SK-N-SH (cell line): ENCODE results near the gene TGFB3.

Source experiments
- CHD2 ChIP-seq: fragments of 150-350 bp; IDR thresholded peaks from 2 replicates; pipeline ENCODE4 v1.6.1; 2018; ENCODE audit warnings: low read length; ENCODE audit not compliant: partially characterized antibody
- EZH2phosphoT487 ChIP-seq: fragments of 200-600 bp; sonication (generic); IDR thresholded peaks from 2 replicates; pipeline ENCODE4 v1.6.1; 2017; ENCODE audit warnings: low read depth, mixed run types, mild to moderate bottlenecking, antibody characterized with exemption, moderate library complexity, borderline replicate concordance
- FOXJ3 ChIP-seq: sonication (generic); formaldehyde crosslinking; IDR thresholded peaks from 2 replicates; pipeline ENCODE4 v1.5.1; 2020; ENCODE audit warnings: mild to moderate bottlenecking, missing genetic modification reagents
- MEF2A ChIP-seq: IDR thresholded peaks from 2 replicates; pipeline ENCODE4 v1.4.0; 2012; ENCODE audit warnings: low read depth, borderline replicate concordance
- NRF1 ChIP-seq: IDR thresholded peaks from 2 replicates; pipeline ENCODE4 v1.6.1; 2012; ENCODE audit warnings: low read depth, mild to moderate bottlenecking, low read length
- TCF12 ChIP-seq: IDR thresholded peaks from 2 replicates; pipeline ENCODE4 v1.4.0; 2012
- TEAD4 ChIP-seq: IDR thresholded peaks from 2 replicates; pipeline ENCODE4 v1.4.0; 2012; ENCODE audit warnings: mild to moderate bottlenecking, borderline replicate concordance; ENCODE audit not compliant: insufficient read depth
- TF ChIP-seq, protein P1 (sequence below): fragments of 200-600 bp; sonication (generic); IDR thresholded peaks from 2 replicates; pipeline ENCODE4 v1.6.1; 2017; ENCODE audit warnings: antibody characterized with exemption, mild to moderate bottlenecking, moderate library complexity
- TF ChIP-seq, protein P2 (sequence below): IDR thresholded peaks from 2 replicates; pipeline ENCODE4 v1.4.0; 2012; ENCODE audit warnings: low read depth

DNA sequence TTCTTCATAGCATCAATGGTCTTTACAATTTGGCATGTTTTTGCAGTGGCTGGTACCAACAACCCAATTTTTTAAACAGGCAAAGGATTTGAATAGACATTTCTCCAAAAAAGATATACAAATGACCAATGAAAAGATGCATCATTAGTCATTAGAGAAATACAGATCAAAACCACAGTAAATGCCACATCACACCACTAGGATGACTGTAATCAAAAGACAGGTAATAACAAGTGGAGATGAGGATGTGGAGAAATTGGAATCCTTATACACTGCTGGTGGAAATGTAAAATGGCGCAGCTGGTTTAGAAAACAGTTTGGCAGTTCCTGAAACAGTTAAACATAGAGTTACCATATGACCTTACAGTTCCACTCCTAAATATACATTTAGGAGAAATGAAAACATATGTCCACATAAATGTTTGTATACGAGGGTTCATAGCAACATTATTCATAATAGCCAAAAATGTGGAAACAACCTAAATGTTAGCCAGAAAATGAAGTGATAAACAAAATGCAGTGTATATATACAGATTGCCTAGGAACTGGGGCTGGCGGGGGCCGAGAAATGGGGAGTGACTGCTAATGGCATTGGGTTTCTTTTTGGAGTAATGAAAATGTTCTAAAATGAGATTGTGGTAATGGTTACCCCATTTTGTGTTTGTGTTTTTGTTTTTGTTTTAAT lies 55.2 kb downstream of the TGFB3 start:
- no peak for TF ChIP-seq NRF1
- TF ChIP-seq, protein P1, sequence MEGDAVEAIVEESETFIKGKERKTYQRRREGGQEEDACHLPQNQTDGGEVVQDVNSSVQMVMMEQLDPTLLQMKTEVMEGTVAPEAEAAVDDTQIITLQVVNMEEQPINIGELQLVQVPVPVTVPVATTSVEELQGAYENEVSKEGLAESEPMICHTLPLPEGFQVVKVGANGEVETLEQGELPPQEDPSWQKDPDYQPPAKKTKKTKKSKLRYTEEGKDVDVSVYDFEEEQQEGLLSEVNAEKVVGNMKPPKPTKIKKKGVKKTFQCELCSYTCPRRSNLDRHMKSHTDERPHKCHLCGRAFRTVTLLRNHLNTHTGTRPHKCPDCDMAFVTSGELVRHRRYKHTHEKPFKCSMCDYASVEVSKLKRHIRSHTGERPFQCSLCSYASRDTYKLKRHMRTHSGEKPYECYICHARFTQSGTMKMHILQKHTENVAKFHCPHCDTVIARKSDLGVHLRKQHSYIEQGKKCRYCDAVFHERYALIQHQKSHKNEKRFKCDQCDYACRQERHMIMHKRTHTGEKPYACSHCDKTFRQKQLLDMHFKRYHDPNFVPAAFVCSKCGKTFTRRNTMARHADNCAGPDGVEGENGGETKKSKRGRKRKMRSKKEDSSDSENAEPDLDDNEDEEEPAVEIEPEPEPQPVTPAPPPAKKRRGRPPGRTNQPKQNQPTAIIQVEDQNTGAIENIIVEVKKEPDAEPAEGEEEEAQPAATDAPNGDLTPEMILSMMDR: no peak
- no peak for TF ChIP-seq TCF12
- TF ChIP-seq EZH2phosphoT487: no peak
- TF ChIP-seq MEF2A: no peak
- TF ChIP-seq FOXJ3 (CRISPR knock-in tag): no peak
- TF ChIP-seq, protein P2, sequence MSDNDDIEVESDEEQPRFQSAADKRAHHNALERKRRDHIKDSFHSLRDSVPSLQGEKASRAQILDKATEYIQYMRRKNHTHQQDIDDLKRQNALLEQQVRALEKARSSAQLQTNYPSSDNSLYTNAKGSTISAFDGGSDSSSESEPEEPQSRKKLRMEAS: no peak
- TF ChIP-seq TEAD4: no peak
- no peak for TF ChIP-seq CHD2
